ENCODE data around the gene STMN1.

- no peak for TF ChIP-seq CTCF (IDR thresholded peaks at IDR 0.05 in 8 of 11, conservative IDR thresholded peaks at IDR 0.05 in 3 of 11)
- TF ChIP-seq POLR2AphosphoS5 (IDR thresholded peaks at IDR 0.05): no peak
- TF ChIP-seq POLR2A (IDR thresholded peaks at IDR 0.05): no peak
Measured at GRCh38 chr1:25870614-25871013, 35.6 kb downstream of the STMN1 start.
